B cell (primary cell): ENCODE data around the gene EMX2. TPM values are rescaled to one million over a fixed set of nuclear protein-coding genes. Genes with fewer than 3 reads are reported as not detected.

ENCODE experiments used
- ATAC-seq: fragments of 200-7000 bp; cut with Tn5 transposase; one replicate; pipeline ENCODE4 v1.10.0; 2021; ENCODE audit warnings: low read depth, mild to moderate bottlenecking, moderate number of reproducible peaks, moderate library complexity
- CTCF ChIA-PET: fragments of 350-600 bp; sonication (Branson Sonifier 250); formaldehyde crosslinking; loops from one replicate; lab custom pipeline; 2021; ENCODE audit warnings: antibody characterized with exemption, inconsistent platforms; lab: Charles Lee
- POLR2A ChIA-PET: fragments of 350-600 bp; sonication (Branson Sonifier 250); formaldehyde crosslinking; loops from one replicate; lab custom pipeline; 2021; ENCODE audit warnings: antibody characterized with exemption; lab: Charles Lee
- DNase-seq: peaks from one replicate; pipeline ENCODE4 v3.0.0; 2013
- H2AFZ ChIP-seq: 2 replicates; pipeline ENCODE4 v1.6.1; 2012; ENCODE audit warnings: mild to moderate bottlenecking, low read depth, low read length; ENCODE audit not compliant: insufficient read depth, poor library complexity, severe bottlenecking
- H3K27ac ChIP-seq, 2 donors: 1 replicate in 1 of 2; 2 replicates in 1 of 2; pipeline ENCODE4 v1.5.1; 2012 to 2013; ENCODE audit warnings: low read length in 2 of 2, mild to moderate bottlenecking in 2 of 2, moderate library complexity in 1 of 2
- H3K27me3 ChIP-seq, 4 experiments: fragments of 200-600 bp in 1 of 4; sonication (generic) in 1 of 4; replicated peaks in 1 of 4; 1 replicate in 2 of 4; 2 replicates in 2 of 4; pipeline versions ENCODE4 v1.6.1 to v1.7.0; 2013 to 2016; ENCODE audit warnings: low read length in 3 of 4, mild to moderate bottlenecking in 2 of 4, mixed read lengths in 1 of 4, moderate library complexity in 1 of 4; ENCODE audit not compliant: insufficient read depth in 4 of 4, control insufficient read depth in 3 of 4; ENCODE audit errors: control extremely low read depth in 1 of 4
- H3K36me3 ChIP-seq, 2 experiments: replicated peaks in 1 of 2; 1 replicate in 1 of 2; 2 replicates in 1 of 2; pipeline versions ENCODE4 v1.6.1 to v1.7.1; 2013; ENCODE audit warnings: low read length in 1 of 2; ENCODE audit not compliant: insufficient read depth in 2 of 2, control insufficient read depth in 1 of 2; ENCODE audit errors: control extremely low read depth in 1 of 2, extremely low read depth in 1 of 2
- H3K4me1 ChIP-seq, 2 donors: fragments of 200-600 bp in 1 of 2; sonication (generic) in 1 of 2; 1 replicate in 1 of 2; 2 replicates in 1 of 2; pipeline versions ENCODE4 v1.5.1 to v1.6.1; 2013 to 2017; ENCODE audit warnings: low read length in 2 of 2; ENCODE audit not compliant: control insufficient read depth in 2 of 2, insufficient read depth in 2 of 2
- H3K4me2 ChIP-seq: replicated peaks from 2 replicates; pipeline ENCODE3; 2012; ENCODE audit warnings: mild to moderate bottlenecking, low read depth, low read length; ENCODE audit not compliant: poor library complexity, severe bottlenecking
- H3K4me3 ChIP-seq, 5 experiments: fragments of 200-600 bp in 1 of 5; sonication (generic) in 1 of 5; 1 replicate in 3 of 5; 2 replicates in 2 of 5; pipeline versions ENCODE4 v1.5.1 to v1.7.0; 2011 to 2016; ENCODE audit warnings: low read length in 4 of 5, mild to moderate bottlenecking in 4 of 5, low read depth in 2 of 5, control low read depth in 1 of 5, moderate library complexity in 1 of 5; ENCODE audit not compliant: insufficient read depth in 1 of 5; ENCODE audit errors: control extremely low read depth in 1 of 5, extremely low read depth in 1 of 5
- H3K79me2 ChIP-seq: fragments of 200-600 bp; sonication (generic); one replicate; pipeline ENCODE4 v1.6.0; 2016; ENCODE audit warnings: low read length; ENCODE audit not compliant: control insufficient read depth, insufficient read depth
- H3K9ac ChIP-seq: fragments of 200-600 bp; sonication (generic); 2 replicates; pipeline ENCODE4 v1.6.1; 2017; ENCODE audit warnings: mild to moderate bottlenecking, low read length, moderate library complexity
- H3K9me3 ChIP-seq, 3 donors: one replicate each; pipeline versions ENCODE4 v1.6.1 to v1.7.1; 2013; ENCODE audit warnings: low read length in 2 of 3; ENCODE audit not compliant: control insufficient read depth in 2 of 3, insufficient read depth in 1 of 3; ENCODE audit errors: control extremely low read depth in 1 of 3
- H4K20me1 ChIP-seq: 2 replicates; pipeline ENCODE4 v1.6.0; 2012; ENCODE audit warnings: mild to moderate bottlenecking, low read length; ENCODE audit not compliant: insufficient read depth, control insufficient read depth, poor library complexity, severe bottlenecking
- H3K27ac Mint-ChIP-seq: one replicate; pipeline ENCODE4 v1.8.0; 2021; ENCODE audit warnings: mixed read lengths
- H3K27me3 Mint-ChIP-seq: one replicate; pipeline ENCODE4 v1.8.0; 2021; ENCODE audit warnings: mixed read lengths
- H3K4me1 Mint-ChIP-seq: one replicate; pipeline ENCODE4 v1.8.0; 2021; ENCODE audit warnings: mixed read lengths
- H3K4me3 Mint-ChIP-seq: one replicate; pipeline ENCODE4 v1.8.0; 2021; ENCODE audit warnings: mixed read lengths
- H3K9me3 Mint-ChIP-seq: one replicate; pipeline ENCODE4 v1.8.0; 2022; ENCODE audit warnings: mixed read lengths; ENCODE audit not compliant: insufficient read depth
- EZH2 ChIP-seq: IDR thresholded peaks from 2 replicates; pipeline ENCODE4 v1.6.1; 2012; ENCODE audit warnings: borderline replicate concordance, low read depth, mild to moderate bottlenecking, moderate library complexity, low read length; ENCODE audit not compliant: insufficient read depth, poor library complexity, severe bottlenecking
- WGBS: methylation state at CpG from one replicate; pipeline ENCODE4 v1.1.5; 2013; ENCODE audit warnings: missing lambda C conversion rate; ENCODE audit not compliant: insufficient coverage; 5-methylcytosine and 5-hydroxymethylcytosine counted together
- intact Hi-C: fragments of 100-400 bp; cut with micrococcal nuclease; formaldehyde crosslinking; loops from one replicate; pipeline ENCODE4 v1.10.0; 2022
- polyA plus RNA-seq: library from polyadenylated mRNA; depleted of rRNA; stranded (reverse); fragments of >200 nt; gene quantifications from 2 replicates; pipeline ENCODE4 v1.2.3, GENCODE V29; 2012
- total RNA-seq, 2 donors: library from RNA; stranded (reverse); fragments of 120-200 nt in 1 of 2; gene quantifications; 1 replicate in 1 of 2; 2 replicates in 1 of 2; pipeline versions ENCODE4 v1.2.3 to v1.2.4, GENCODE V29; 2013 to 2022
- TF ChIP-seq, protein P1 (sequence below): fragments of 200-600 bp; IDR thresholded peaks from one replicate; pipeline ENCODE4 v1.8.0; 2022; ENCODE audit warnings: antibody characterized with exemption, mild to moderate bottlenecking

The EMX2 gene
- total and polyA plus RNA-seq, 2 donors (not counting 1 experiment from before 2014, with no cell fraction given), result not detected

DNA sequence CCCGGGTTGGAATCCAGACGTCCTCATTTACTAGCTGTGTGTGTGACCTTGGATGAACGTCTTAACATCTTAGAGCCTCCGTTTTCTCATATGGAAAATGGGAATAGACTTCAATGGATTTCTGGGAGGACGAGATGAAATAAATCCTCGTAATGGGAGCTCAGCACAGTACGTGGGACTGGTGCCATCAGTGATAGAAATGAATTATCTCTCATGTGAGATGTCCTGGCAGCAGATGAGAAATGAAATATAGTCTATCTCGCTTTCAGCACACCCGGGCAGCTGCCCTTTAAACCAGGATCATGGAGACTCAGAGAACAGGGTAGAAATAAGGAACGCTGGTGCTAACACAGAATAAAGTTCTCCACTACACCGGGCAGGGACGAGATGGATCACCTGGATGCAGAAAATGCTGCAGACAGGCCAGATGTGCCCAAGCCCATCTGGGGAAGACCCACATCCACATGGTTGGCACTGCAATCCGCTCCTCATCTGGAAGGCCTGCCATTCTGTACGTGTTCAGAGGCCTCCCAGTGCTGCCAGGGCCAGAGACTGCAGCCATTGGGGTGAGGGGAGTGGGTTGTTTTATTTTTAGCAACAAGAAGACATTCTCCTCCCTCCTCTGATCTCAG, 11.1 kb upstream of the EMX2 start:
- ChIA-PET POLR2A (no interaction called here), CTCF (interaction anchor here (1.7 kb wide), 1 partner anchor 35 kb away, joined by 4 read pairs; no protein-coding TSS in a partner anchor)
- intact Hi-C loops, result no loop called here
- Mint-ChIP-seq H3K27ac (no peak overlapping the region), H3K9me3 (no peaks in the 10 kb centered on the region), H3K4me3 (no peak overlapping the region), H3K27me3 (peaks cover 53% of the 10 kb centered on the region), H3K4me1 (peaks cover 2% of the 10 kb centered on the region)
- H3K36me3 ChIP-seq, result no peaks in the 10 kb centered on the region
- ATAC-seq, result no peak
- no peak overlapping the region for H3K9ac ChIP-seq
- no peaks in the 10 kb centered on the region for H4K20me1 ChIP-seq
- no peak overlapping the region for H3K27ac ChIP-seq
- H3K9me3 ChIP-seq, result peaks cover 0 to 20% (median 0%) of the 10 kb centered on the region in 3 donors
- H2AFZ ChIP-seq, result no peak overlapping the region
- no peak overlapping the region for H3K4me3 ChIP-seq
- H3K27me3 ChIP-seq, result peaks cover 0 to 58% (median 31%) of the 10 kb centered on the region in 4 experiments
- TF ChIP-seq, protein P1, sequence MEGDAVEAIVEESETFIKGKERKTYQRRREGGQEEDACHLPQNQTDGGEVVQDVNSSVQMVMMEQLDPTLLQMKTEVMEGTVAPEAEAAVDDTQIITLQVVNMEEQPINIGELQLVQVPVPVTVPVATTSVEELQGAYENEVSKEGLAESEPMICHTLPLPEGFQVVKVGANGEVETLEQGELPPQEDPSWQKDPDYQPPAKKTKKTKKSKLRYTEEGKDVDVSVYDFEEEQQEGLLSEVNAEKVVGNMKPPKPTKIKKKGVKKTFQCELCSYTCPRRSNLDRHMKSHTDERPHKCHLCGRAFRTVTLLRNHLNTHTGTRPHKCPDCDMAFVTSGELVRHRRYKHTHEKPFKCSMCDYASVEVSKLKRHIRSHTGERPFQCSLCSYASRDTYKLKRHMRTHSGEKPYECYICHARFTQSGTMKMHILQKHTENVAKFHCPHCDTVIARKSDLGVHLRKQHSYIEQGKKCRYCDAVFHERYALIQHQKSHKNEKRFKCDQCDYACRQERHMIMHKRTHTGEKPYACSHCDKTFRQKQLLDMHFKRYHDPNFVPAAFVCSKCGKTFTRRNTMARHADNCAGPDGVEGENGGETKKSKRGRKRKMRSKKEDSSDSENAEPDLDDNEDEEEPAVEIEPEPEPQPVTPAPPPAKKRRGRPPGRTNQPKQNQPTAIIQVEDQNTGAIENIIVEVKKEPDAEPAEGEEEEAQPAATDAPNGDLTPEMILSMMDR, result no peak
- TF ChIP-seq EZH2, result no peak
- H3K4me2 ChIP-seq, result no peak overlapping the region
- DNase-seq, result no peak
- no peaks in the 10 kb centered on the region for H3K79me2 ChIP-seq
- WGBS, result 27% methylated on average over 12 of the region's 14 CpGs
- no peaks in the 10 kb centered on the region for H3K4me1 ChIP-seq

DNA sequence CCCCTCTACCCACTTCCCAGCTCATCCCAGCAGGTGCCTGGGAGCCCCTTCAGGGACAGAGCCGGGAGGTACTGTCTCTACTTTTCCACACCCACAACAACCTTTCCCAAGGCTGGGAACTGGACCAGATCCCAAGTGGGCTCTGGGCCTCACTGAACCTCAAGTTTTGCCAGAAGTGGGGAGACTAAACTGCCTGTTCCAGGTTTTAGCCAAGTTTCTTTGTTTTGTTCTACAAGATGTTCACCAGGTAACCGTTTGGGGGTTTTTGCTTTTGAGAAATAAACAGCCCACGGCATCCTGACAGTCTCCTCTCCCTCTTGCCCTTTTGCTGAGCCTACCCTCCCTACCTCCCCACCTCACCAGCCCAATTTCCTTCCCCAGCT, 10.6 kb upstream of the EMX2 start:
- 28% methylated on average over 3 of the region's 3 CpGs for whole genome bisulfite sequencing

More for the DNA sequence above, 10.6 kb upstream of the EMX2 start:
- Histone ChIP-seq H2AFZ (no peak overlapping the region), H3K36me3 (no peaks in the 10 kb centered on the region), H3K27me3 (peaks cover 0 to 63% (median 34%) of the 10 kb centered on the region in 4 experiments), H3K4me1 (no peaks in the 10 kb centered on the region), H3K9me3 (peaks cover 0 to 20% (median 0%) of the 10 kb centered on the region in 3 donors), H3K79me2 (no peaks in the 10 kb centered on the region), H4K20me1 (no peaks in the 10 kb centered on the region), H3K4me3 (no peak overlapping the region), H3K9ac (no peak overlapping the region), H3K4me2 (no peak overlapping the region), H3K27ac (no peak overlapping the region)
- H3K27me3 Mint-ChIP-seq, result peaks cover 56% of the 10 kb centered on the region
- H3K4me1 Mint-ChIP-seq, result peaks cover 4% of the 10 kb centered on the region
- H3K27ac Mint-ChIP-seq, result no peak overlapping the region
- no peaks in the 10 kb centered on the region for H3K9me3 Mint-ChIP-seq
- DNase-seq (no peak), ATAC-seq (no peak)
- no peak for TF ChIP-seq EZH2
- TF ChIP-seq, protein P1, result no peak
- ChIA-PET CTCF (interaction anchor here (1.7 kb wide), 1 partner anchor 35 kb away, joined by 4 read pairs; no protein-coding TSS in a partner anchor), POLR2A (no interaction called here)
- H3K4me3 Mint-ChIP-seq, result no peak overlapping the region
- intact Hi-C loops, result no loop called here
